NOMO-1 (cell line): ENCODE measurements around the gene HSF4.

Experiments
- DNase-seq, 2 experiments: peaks; one replicate each; lab custom pipeline; 2025; ENCODE audit not compliant: unreplicated experiment in 2 of 2; lab: John Stamatoyannopoulos, UW

The HSF4 gene

DNA sequence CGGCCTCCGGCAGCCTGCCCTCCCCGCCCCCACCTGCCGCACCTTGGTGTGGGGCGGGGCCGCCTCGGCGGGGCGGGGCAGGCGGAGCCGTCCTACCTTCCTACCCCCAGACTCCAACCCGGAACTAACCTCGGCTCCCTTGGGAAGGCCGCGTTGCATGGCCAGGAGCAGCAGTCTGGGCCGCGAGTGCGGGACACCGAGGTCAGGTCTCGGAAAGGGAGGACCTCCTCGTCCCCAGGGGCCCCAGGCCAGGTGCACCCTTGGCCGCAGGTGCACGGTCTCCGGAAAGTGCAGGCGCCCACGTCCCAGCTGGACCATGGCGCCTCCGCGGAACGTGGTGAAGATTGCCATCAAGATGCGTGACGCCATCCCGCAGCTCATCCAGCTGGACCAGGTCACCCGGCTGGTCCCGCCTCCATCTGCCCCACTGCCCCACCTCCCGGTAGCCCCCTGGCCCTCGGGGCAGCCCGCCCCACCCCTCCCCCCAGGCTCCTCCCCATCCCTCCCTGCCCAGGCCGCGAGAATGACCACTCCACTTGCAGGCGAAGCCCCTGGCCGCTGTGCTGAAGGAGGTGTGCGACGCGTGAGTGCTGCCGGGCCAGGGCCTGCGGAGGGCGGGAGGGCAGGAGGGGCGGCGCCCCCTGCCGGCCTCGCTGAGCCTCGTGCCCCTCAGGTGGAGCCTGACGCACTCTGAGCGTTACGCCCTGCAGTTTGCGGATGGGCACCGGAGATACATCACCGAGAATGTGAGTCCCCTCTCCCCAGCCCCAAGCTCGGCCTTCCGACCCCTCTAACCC lies 34.7 kb downstream of the HSF4 start, which contains the start of gene ELMO3:
Gene ELMO3 (plus strand): TSS at position 121 of the 797 bp plus-strand sequence. CDS start 196 bp downstream, at position 317.
- no peak for DNase-seq

DNA sequence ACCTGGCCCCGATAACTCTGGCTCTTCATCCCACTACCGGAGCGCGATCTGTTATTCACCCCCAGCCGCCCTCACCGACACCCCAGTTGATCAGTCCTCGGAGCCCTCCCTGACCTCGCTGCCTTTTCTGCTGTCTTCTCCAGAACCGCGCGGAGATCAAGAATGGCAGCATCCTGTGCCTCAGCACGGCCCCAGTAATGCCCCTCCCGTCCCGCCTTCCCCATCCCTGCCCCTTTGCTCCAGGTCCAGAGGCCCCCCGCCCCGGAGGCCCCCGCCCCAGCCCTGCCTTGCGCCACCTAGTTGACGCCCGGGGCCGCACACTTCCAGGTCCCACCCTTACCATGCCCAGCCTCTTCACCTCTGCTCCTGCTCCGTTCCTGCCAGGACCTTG lies 35.3 kb downstream of the HSF4 start:
- DNase-seq = no peak

DNA sequence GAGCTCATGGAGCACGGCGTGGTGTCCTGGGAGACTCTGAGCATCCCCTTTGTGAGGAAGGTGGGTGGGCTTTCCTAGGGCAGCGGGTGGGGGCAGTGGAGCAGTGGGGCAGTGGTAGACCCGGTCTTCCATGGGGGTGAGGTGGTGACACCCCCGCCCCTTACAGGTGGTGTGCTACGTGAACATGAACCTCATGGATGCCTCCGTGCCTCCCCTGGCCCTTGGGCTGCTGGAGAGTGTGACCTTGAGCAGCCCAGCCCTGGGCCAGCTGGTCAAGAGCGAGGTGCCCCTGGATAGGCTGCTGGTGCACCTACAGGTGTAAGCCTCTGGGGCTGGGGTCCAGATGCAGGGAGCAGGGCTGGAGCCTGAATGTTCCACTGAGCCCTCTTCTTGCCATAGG lies 35.9 kb downstream of the HSF4 start:
- DNase-seq = no peak

DNA sequence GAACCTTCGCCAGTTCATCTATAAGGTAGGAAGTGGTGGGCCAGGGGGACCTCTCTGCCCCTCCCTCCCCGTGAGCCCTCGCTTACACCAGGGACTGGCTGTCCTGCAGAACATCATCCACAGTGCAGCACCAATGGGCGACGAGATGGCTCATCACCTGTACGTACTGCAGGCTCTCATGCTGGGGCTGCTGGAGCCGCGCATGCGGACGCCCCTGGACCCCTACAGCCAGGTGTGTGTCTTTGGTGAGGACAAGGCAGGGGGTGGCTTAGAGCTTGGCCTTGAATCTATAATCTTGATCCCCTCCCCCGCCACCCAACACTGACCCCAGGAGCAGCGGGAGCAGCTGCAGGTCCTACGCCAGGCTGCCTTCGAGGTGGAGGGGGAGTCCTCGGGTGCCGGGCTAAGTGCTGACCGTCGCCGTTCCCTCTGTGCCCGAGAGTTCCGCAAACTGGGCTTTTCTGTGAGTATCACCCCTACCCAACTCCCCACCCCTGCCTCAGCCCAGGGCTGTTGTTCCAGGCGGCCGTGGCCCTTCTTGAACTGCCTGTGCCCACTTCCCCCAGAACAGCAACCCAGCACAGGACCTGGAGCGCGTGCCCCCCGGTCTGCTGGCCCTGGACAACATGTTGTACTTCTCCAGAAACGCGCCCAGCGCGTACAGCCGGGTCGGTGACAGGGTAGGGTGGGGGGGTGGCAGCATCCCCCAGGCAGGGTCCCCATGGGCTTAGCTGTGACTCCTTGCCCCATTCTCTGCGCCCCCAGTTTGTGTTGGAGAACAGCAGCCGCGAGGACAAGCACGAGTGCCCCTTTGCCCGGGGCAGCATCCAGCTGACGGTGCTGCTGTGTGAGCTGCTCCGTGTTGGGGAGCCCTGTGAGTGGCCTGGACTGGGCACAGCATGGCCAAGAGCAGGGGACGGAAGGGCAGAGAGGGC lies 37.1 kb downstream of the HSF4 start:
- DNase-seq = no peak

DNA sequence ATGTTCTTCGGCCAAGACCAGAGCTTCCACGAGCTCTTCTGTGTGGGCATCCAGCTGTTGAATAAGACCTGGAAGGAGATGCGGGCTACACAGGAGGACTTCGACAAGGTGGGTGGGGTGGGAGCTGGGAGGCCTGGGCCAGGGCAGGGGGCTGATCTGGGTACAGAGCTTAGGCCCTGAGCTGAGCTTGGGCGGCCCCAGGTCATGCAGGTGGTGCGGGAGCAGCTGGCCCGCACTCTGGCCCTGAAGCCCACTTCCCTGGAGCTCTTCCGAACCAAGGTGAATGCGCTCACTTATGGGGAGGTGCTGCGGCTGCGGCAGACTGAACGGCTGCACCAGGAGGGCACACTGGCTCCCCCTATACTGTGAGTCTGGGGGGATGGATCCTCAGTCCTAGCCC lies 37.9 kb downstream of the HSF4 start:
- no peak for DNase-seq

DNA sequence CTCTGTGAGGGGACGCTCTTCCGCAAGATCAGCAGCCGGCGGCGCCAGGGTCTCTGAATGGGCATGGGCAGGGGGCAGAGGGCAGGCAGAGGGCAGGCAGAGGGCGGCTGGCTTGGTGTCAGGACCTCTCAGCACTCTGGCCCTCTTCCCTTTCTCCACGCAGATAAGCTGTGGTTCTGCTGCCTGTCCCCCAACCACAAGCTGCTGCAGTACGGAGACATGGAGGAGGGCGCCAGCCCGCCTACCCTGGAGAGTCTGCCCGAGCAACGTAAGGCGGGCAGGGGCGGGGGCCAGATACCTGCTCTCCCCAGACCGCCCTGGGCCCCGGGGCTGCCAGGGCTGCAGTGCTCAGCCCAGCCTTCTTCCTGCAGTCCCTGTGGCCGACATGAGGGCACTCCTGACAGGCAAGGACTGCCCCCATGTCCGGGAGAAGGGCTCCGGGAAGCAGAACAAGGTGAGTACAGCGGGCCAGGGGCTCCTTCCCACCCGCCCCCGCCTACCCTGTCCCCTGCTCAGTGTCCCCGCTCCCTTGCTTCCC lies 38.5 kb downstream of the HSF4 start:
- DNase-seq = no peak

DNA sequence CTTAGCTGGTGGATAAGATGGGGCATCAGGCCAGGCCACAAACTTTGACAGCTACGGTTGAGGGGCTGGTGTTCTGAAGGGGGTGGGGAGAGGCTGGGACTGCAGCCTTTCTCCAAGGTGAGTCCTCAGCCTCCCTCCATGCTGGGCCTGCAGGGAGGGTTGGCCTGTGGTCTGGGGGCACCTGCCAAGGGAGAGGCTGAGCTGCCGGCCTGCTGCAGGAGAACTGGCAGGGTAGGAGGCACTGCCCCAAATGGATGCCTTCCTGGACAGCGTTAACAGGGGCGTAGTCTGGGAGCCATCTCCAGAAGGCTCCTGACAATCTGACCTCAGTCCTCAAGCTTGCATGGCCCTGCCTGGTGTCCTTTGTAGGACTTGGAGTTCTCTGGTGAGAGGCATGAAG lies 39.5 kb downstream of the HSF4 start:
- DNase-seq = no peak

DNA sequence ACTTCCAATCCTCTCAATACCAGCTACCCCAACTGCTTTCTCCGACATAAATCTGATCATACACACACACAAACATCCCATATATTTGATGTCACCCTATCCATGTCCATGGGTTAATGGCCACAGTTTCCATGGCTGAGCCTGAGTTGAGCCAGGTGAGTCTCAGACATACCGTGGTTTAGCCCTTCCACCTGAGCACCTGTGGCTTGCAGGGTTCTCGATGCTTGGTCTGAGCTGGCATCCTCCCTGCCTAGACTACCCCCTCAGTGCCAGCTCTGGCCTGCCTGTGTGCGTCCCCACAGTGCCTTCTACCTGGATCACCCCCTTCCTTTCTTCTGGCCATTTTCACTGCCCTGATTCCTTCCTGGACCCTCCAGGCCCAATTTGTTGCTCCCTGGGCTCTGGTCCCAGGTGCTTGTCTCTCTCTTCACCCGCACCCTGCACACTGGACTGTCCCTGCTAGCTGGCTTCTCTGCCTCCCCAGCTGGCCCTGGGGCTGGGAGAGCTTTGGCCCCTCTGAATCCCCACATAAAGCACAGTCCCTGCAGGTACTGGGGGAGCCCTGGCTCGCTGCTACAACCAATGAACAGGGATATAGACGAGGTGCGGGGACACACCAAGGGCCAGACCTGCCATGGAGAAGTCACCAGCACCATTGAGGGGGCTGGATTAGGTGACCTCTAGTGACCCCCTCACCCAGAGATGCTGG lies 41.7 kb downstream of the HSF4 start:
- no peak for DNase-seq

DNA sequence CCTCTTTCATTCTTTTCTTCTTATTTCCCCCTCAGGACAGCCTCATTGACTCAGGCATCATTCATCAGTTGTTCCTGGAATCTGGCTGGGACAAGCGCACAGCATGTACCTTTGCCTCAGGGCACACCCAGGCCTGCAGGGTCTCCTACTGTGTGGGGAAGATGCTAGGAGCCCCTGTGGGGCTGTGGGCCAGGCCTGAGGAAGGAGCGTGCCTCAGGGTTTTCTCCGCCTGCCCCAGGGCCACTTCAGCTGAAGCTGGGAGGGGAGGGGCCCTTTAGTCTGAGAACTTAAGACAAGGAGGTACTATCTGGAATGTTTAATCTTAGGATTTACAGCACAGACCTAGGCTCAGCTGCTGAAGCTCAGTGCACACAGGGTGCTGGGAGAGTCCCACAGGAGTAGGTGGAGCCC lies 42.3 kb downstream of the HSF4 start:
- DNase-seq = no peak

DNA sequence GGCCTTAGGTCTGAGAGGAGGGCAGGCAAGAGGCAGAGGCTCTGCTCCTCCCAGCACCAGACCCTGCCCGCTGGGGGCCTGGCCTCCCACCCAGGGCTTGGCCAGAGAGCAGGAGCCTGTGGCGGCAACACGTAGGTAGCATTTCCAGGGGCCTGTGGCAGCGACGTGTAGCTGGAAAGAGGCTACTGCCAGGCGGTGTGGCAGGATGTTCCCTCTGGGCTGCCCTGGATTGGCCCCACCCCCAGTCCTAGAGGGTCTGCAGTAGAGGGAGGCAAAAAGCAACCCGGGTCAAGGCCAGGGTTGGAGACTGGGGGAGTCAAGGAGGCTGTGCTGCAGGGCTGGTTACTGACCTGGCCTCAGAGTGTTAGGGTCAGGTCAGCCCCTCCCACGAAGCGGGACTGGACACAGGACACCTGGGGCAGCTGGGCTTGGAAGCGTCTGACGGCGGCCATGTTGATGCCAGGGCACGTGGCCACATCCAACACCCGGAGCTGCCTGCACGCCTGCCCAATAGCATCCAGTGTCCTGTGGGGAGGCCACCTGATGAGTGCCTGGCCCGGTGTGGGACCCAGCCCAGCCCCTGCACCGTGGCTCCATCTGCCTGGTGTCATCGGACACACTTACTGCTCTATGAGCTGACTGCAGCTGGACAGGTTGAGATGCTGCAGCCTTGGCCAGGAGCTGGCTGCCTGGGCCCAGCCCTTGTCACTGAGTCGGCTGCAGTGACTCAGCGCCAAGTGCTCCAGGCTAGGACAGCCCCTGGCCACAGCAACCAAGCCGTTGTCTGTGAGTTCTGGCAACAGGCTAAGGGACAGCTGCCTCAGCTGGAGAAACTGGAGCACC lies 42.9 kb downstream of the HSF4 start:
- no peak for DNase-seq

DNA sequence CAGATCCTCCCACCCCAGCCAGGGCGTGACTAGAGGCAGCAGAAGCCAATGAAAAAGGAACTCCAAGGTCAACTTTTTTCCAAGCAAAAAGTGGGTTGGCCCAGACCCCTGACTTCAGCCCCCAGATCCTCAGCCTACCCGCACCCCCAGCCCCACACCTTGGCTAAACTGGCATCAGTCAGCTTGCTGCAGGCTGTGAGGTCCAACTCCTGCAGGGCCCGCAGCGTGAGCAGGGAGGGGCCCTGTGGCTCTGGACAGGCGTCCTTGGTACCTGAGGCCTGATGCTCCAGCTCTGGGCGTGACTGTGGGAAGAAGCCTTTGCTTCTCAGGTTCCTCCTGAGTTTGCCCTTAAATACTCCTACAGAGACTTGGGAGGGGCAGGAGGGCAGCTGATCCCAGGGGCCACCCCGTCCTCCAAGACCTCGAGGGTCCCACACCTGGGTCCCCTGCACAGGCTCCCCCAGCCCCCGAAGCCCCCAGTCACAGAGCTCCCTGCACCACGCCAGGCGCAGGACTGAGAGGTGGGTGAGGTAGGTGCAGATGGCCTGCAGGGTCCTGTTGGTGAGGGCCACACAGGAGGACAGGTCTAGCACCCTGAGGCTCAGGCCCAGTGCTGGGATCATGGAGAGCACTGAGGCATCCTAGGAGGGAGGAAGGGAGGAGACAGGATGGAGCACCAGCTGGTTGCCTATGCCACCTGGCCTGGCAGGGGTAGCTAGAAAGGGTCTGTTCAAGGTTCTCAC lies 43.8 kb downstream of the HSF4 start:
- no peak for DNase-seq

DNA sequence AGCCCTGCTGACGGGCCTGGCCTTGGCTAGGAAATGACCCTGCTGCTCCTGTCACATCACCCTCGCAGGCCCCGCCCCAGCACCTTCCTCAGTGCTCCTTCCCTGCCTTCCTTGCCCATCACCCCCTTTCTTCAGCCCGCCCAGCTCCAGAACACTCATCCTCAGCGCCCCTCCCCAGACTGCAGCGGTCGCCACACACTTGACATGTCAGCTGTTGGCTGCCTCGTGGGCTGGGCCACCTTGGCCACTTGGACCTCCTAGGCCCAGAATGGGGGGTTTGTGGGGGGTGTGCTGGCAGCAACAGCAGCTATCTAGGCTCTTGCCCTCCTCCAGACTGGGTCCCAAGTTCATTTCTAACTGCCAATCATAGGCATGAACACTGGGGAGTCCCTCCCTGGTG lies 45.0 kb downstream of the HSF4 start:
- no peak for DNase-seq

DNA sequence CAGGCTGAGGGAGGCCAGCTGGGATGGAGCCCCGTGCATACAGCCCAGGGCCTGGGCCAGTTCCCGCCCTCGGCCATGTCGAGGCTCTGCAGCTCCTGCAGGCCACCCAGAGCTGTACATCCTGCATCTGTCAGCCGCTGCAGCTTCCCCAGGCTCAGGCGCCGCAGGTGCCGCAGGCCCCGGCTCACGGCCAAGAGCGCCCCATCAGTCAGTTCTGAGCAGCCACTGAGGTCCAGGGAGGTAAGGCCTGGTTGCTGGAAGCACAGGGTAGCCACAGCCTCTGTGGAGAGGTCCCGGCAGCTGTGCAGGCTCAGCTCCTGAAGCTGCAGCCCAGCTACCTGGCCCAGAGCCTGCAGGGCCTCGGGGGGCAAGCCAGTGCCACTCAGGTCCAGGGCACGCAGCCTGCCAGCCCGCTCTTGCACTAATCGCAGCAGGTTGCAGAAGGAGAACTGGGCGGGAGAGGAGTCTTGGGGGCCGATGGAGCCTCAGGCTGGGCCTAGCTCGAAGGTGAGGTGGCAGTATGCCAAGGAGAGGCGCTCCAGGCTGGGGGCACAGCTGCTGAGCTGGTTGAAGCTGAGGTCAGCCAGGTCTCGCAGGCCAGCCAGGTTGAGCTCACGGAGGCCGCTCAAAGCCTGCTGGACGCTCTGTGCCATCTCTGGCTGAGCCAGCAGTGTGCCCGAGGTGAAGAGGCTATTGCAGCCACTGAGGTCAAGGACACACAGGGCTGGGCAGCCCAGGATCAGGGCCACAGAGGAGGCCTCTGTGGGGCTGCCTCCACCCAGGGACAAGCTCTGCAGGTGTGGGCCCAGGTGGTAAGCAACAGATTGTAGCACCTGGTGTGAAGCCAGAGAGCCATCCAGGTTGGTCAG lies 45.8 kb downstream of the HSF4 start:
- no peak for DNase-seq

DNA sequence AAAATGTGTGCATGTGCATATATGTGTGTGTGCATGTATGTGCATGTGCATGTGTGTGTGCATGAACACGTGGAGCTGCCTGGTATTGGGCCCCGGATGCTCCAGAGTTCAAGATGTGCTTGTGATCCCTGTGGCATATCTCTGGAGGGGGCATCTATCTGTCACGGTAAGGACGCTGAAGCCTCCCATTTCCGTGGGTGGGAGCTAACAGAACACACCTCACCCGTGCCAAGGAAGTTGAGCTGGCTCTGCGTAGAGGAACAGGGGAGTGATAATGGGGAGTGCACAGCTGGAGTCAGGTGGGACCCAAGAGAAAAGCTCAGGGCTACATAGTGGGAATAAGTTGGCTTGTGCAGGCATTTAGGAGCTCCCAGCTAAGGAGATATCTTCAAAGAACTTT lies 47.1 kb downstream of the HSF4 start:
- DNase-seq = no peak

DNA sequence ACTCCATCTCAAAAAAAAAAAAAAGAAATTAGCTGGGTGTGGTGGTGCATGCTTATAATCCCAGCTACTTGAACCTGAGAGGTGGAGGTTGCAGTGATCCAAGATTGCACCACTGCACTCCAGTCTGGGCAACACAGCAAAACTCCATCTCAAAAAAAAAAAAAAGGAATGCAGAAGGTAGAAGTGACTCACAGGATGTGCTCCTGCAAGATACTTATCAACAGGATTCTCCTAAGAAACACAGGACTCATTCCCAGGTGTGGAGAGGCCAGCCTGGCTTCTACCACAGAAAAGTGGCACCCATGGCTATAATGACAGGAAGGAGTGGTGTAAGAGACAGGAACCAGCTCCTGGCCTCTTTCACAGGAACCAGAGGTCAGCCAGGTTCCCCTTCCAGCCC lies 48.2 kb downstream of the HSF4 start:
- DNase-seq = no peak

DNA sequence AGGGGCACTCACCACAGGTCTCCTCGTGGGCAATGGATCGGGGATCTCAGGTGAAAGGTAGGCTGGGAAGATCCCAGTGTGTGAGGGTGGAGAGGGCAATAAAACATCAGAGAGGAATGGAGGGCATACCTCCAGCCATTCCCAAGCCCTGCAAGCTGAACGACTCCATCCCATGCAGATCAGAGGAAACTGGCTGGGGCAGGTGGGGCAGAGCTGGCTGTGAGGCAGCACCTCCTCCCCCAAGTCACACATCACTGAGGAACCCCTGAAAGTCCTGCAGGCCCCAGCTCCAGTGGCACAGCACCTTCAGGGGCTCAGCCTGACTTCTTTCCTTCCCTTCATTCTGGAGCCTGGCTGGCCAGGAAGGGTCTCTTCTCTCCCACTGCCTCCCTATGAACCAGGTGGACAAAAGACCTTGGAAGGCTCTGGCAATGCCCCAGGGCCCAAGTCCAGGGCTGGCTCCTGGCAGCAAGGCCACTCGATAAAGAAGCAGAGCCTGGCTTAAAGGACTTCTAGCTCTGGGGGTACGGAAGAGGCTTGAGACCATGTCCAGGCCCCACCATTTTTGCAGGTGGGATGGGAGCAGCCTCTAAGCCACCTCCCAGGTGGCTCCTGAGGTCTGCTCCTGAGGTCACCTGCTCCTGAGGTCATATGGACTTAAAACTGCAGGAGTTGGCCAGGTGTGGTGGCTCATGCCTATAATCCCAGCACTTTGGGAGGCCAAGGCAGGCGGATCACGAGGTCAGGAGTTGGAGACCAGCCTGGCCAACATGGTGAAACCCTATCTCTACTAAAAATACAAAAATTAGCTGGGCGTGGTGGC lies 48.9 kb downstream of the HSF4 start:
- no peak for DNase-seq

DNA sequence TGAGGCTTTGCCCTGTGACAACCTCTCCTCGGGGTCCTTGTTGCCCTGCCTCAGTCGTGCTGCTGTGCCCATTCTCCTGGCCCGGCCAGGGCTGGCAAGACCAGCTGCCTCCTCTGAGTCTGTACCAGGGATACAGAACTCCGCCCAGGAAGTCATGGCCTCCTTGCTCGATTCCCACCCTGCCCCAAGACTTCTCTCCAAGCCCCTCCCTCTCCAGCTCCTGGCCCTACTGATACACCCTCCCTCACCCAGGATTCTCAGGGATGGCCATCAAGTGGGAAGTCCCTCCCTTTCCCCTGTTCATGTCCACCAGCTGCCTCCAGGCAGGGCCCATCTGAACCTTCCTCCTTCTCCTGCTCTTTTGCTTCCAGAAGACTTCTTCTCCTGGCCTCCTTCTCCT lies 51.2 kb downstream of the HSF4 start:
- DNase-seq = no peak
